ENCODE data around the gene WSCD2. TPM values are rescaled to one million over a fixed set of nuclear protein-coding genes. Genes with fewer than 3 reads are reported as not detected.

The WSCD2 gene
- polyA plus RNA-seq, 1 of the 3 experiments (the other 2 are of a cell fraction): 0.03 TPM

GRCh38 chr12:108214486-108214885 lies 85.4 kb downstream of the WSCD2 start:
- TF ChIP-seq, protein P1, sequence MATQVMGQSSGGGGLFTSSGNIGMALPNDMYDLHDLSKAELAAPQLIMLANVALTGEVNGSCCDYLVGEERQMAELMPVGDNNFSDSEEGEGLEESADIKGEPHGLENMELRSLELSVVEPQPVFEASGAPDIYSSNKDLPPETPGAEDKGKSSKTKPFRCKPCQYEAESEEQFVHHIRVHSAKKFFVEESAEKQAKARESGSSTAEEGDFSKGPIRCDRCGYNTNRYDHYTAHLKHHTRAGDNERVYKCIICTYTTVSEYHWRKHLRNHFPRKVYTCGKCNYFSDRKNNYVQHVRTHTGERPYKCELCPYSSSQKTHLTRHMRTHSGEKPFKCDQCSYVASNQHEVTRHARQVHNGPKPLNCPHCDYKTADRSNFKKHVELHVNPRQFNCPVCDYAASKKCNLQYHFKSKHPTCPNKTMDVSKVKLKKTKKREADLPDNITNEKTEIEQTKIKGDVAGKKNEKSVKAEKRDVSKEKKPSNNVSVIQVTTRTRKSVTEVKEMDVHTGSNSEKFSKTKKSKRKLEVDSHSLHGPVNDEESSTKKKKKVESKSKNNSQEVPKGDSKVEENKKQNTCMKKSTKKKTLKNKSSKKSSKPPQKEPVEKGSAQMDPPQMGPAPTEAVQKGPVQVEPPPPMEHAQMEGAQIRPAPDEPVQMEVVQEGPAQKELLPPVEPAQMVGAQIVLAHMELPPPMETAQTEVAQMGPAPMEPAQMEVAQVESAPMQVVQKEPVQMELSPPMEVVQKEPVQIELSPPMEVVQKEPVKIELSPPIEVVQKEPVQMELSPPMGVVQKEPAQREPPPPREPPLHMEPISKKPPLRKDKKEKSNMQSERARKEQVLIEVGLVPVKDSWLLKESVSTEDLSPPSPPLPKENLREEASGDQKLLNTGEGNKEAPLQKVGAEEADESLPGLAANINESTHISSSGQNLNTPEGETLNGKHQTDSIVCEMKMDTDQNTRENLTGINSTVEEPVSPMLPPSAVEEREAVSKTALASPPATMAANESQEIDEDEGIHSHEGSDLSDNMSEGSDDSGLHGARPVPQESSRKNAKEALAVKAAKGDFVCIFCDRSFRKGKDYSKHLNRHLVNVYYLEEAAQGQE (IDR thresholded peaks at IDR 0.05; ENCODE audit: low read depth, low read length): peak; percentile 88
- TF ChIP-seq GATA2 (CRISPR knock-in tag; IDR thresholded peaks at IDR 0.05) (no peak), TAF1 (IDR thresholded peaks at IDR 0.05; ENCODE audit: borderline replicate concordance, low read depth, low read length) (no peak), CHD2 (IDR thresholded peaks at IDR 0.05; ENCODE audit: low read length, partially characterized antibody) (no peak)
- Histone ChIP-seq H3K4me2 (no peak overlapping the region), H3K27ac (ENCODE audit: low read depth in 2 of 2, low read length in 1 of 2) (no peak overlapping the region), H3K9ac (no peak overlapping the region), H3K4me3 (ENCODE audit: low read depth in 2 of 2, low read length in 1 of 2) (no peak overlapping the region), H3F3A (replicated peaks; ENCODE audit: insufficient read depth) (no peaks in the 10 kb centered on the region), H3K9me2 (no peaks in the 10 kb centered on the region), H3K36me3 (replicated peaks in 1 of 2; ENCODE audit: control insufficient read depth in 1 of 2, insufficient read depth in 2 of 2, low read length in 1 of 2) (no peaks in the 10 kb centered on the region), H4K20me1 (ENCODE audit: insufficient read depth) (no peaks in the 10 kb centered on the region), H3K79me2 (ENCODE audit: insufficient read depth) (no peaks in the 10 kb centered on the region), H2AFZ (ENCODE audit: low read depth) (no peak overlapping the region), H3K27me3 (ENCODE audit: insufficient read depth) (no peaks in the 10 kb centered on the region), H3K4me1 (ENCODE audit: control insufficient read depth in 1 of 2, insufficient read depth in 2 of 2, low read depth in 1 of 2, low read length in 1 of 2) (peaks cover 0 to 34% of the 10 kb centered on the region in 2 experiments; a peak in 1 of 4 replicates), H3K9me3 (no peaks in the 10 kb centered on the region)
- ChIA-PET POLR2A (no interaction called here), CTCF (interaction anchor here (1.6 kb wide), 1 partner anchor 14 kb away, joined by 3 read pairs; no protein-coding TSS in a partner anchor)
- DNase-seq: no peak
- 58% methylated on average over 4 of the region's 4 CpGs for WGBS (ENCODE audit: low lambda C conversion rate)

DNA sequence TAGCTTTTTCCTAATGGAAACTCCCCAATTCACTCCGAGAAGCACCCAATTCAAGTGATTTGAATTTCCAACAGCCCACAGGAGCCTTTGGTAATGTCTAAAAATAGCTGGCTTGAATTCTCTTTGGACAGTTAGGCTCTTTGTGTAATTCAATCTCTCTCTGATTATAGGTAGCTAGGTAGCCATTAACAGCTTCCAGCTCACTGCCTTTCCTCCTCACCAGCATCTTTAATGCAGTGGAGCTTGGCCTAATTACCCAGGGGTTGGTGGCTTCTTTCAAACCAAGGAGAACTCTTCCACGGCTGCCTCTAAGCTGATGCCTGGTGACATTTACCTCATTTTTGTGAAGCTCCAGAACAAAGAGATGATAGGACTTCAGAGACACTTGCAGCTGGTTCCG lies 86.4 kb downstream of the WSCD2 start:
- no peak for DNase-seq
- TF ChIP-seq POLR2AphosphoS5 (IDR thresholded peaks at IDR 0.05; ENCODE audit: low read depth, low read length) (no peak), MXI1 (IDR thresholded peaks at IDR 0.05; ENCODE audit: low read depth, low read length) (no peak), FOSL2 (IDR thresholded peaks at IDR 0.05; ENCODE audit: borderline replicate concordance, low read depth) (no peak), YY1 (IDR thresholded peaks at IDR 0.05; ENCODE audit: low read depth) (no peak), MEF2A (IDR thresholded peaks at IDR 0.05; ENCODE audit: borderline replicate concordance, low read depth) (no peak), EP300 (IDR thresholded peaks at IDR 0.05; ENCODE audit: borderline replicate concordance in 1 of 2, low read depth in 1 of 2, low read length in 1 of 2) (no peak), MAX (IDR thresholded peaks at IDR 0.05; ENCODE audit: low read depth) (no peak), NFIC (IDR thresholded peaks at IDR 0.05; ENCODE audit: borderline replicate concordance) (no peak), FOXM1 (IDR thresholded peaks at IDR 0.05; ENCODE audit: low read depth) (no peak), GABPA (IDR thresholded peaks at IDR 0.05; ENCODE audit: low read depth) (no peak)
- TF ChIP-seq, protein P2, sequence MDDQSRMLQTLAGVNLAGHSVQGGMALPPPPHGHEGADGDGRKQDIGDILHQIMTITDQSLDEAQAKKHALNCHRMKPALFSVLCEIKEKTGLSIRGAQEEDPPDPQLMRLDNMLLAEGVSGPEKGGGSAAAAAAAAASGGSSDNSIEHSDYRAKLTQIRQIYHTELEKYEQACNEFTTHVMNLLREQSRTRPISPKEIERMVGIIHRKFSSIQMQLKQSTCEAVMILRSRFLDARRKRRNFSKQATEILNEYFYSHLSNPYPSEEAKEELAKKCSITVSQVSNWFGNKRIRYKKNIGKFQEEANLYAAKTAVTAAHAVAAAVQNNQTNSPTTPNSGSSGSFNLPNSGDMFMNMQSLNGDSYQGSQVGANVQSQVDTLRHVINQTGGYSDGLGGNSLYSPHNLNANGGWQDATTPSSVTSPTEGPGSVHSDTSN (IDR thresholded peaks at IDR 0.05): no peak
- 10% methylated on average over 3 of the region's 3 CpGs for WGBS (ENCODE audit: low lambda C conversion rate)
- Histone ChIP-seq H2AFZ (ENCODE audit: low read depth) (no peak overlapping the region), H3K9me3 (no peaks in the 10 kb centered on the region), H4K20me1 (ENCODE audit: insufficient read depth) (no peaks in the 10 kb centered on the region), H3K79me2 (ENCODE audit: insufficient read depth) (no peaks in the 10 kb centered on the region), H3K27ac (ENCODE audit: low read depth in 2 of 2, low read length in 1 of 2) (no peak overlapping the region), H3F3A (replicated peaks; ENCODE audit: insufficient read depth) (no peaks in the 10 kb centered on the region), H3K27me3 (ENCODE audit: insufficient read depth) (no peaks in the 10 kb centered on the region), H3K9ac (no peak overlapping the region), H3K4me3 (ENCODE audit: low read depth in 2 of 2, low read length in 1 of 2) (no peak overlapping the region), H3K36me3 (replicated peaks in 1 of 2; ENCODE audit: control insufficient read depth in 1 of 2, insufficient read depth in 2 of 2, low read length in 1 of 2) (no peaks in the 10 kb centered on the region), H3K4me2 (no peak overlapping the region), H3K9me2 (no peaks in the 10 kb centered on the region), H3K4me1 (ENCODE audit: control insufficient read depth in 1 of 2, insufficient read depth in 2 of 2, low read depth in 1 of 2, low read length in 1 of 2) (peaks cover 0 to 26% of the 10 kb centered on the region in 2 experiments; a peak in 1 of 4 replicates)
- ChIA-PET POLR2A (interaction anchor here (0.6 kb wide), 1 partner anchor 344 kb away, joined by 4 read pairs; no protein-coding TSS in a partner anchor), CTCF (interaction anchor here (0.8 to 1.7 kb wide), 6 partner anchors 13 to 297 kb away, joined by 3 to 9 read pairs (median 3); no protein-coding TSS in a partner anchor)

All from SK-N-SH (cell line).